Lower leg skin (tissue), 3 donors: Measurements from ENCODE around the gene LRP10.

ENCODE experiments used
- CTCF ChIP-seq, 3 donors: fragments of 450-650 bp; IDR thresholded peaks; one replicate each; pipeline ENCODE4 v1.5.1; 2016; ENCODE audit warnings: antibody characterized with exemption in 3 of 3, mild to moderate bottlenecking in 3 of 3, moderate library complexity in 2 of 3
- POLR2A ChIP-seq, 2 donors: fragments of 450-650 bp; IDR thresholded peaks; one replicate each; pipeline ENCODE4 v1.6.1; 2016 to 2017; ENCODE audit warnings: antibody characterized with exemption in 2 of 2, mild to moderate bottlenecking in 1 of 2, moderate library complexity in 1 of 2

- TF ChIP-seq CTCF (IDR thresholded peaks at IDR 0.05) (no peak), POLR2A (IDR thresholded peaks at IDR 0.05) (no peak)
Observed at GRCh38 chr14:22845103-22845394, 26.5 kb upstream of the LRP10 start.
